GM21529 (cell line): ENCODE measurements around the gene AP1M1.

ENCODE experiments used
- ATAC-seq: cut with Tn5 transposase; IDR thresholded peaks from one replicate; pipeline ENCODE4 v1.9.1; 2021; ENCODE audit not compliant: unreplicated experiment

The AP1M1 gene

DNA sequence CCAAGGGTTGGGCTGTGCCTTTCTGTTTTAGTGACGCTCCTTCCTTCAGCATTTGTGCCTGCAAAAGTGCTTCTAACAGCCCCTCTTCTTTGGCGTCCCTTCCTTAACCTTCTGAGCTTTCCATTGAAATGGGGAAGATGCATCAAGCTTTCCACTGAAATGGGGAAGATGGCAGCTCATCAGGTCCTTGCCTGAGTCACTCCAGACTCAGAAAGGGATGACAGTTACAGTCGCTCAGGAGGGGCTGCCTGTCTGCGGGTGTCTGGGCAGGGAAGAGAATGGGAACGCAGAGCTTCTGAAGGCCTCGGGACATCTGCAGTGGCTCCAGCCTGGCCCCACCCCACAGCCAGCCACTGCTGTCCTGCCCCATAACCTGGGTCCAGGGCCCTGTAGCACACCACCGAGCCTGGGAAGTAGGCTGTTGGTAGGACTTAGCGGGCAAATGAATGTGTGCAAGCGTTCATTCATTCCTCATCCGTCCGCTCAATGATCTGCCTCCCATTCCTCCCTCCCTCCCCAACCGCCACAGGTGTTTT is 9.8 kb downstream of the AP1M1 start:
- ATAC-seq, result no peak

DNA sequence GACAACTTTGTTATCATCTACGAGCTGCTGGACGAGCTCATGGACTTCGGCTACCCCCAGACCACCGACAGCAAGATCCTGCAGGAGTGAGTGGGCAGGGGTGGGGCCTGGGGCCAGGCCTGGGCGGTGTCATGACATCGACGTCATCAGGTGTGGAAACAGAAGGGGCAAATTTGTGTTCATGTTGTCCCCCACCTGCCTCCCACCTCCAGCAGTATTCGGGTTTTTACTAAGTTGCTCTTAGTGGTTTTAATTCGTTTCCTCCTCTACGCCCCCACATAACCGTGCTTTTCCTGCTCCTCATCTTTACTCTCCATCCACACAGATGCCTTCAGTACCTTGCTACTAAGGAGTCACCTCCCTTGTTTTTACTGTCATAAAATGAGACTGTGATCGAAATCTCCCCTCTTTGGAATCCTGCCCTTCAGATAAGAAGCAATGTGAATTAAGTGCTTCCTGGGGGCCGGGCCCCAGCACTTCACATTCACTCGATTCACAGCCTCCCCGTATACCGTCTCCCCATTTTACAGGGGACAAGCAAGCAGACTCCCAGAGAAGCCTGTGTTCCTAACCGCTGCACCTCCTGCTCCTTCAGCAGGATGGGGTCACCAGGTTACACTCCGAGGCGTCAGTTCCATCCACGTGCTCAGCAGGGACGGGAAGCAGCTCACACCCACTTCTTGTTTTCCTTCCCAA is 10.5 kb downstream of the AP1M1 start:
- no peak for ATAC-seq

DNA sequence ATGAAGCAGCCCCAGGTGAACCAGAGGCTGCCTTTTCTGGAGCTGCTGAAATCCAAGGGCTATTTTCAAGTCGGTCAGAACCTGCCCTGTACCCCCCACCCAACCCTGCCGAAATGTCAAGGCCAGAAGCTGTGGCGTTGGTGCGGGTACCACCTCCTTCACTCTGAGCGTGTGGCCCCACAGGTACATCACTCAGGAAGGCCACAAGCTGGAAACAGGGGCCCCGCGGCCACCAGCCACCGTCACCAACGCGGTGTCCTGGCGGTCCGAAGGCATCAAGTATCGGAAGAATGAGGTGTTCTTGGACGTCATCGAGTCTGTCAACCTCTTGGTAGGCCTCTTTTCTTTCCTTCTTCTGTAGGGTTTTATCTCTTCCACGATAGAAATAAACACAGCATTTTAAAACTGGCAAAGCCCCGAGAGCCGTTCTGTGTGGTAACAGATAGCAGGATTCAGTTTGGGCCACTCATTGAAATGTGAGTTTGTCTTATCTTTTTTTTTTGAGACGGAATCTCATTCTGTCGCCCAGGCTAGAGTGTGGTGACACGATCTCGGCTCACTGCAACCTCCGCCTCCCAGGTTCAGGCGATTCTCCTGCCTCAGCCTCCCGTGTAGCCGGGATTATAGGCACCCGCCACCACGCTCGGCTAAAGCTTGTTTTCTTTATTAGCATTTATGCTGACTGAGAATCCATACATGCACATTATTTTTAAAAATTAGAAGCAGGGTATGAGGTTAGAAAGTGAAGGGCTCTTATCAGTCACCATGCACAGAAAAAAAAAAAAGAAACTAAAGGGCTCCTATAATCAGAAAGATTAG is 11.3 kb downstream of the AP1M1 start:
- no peak for ATAC-seq

DNA sequence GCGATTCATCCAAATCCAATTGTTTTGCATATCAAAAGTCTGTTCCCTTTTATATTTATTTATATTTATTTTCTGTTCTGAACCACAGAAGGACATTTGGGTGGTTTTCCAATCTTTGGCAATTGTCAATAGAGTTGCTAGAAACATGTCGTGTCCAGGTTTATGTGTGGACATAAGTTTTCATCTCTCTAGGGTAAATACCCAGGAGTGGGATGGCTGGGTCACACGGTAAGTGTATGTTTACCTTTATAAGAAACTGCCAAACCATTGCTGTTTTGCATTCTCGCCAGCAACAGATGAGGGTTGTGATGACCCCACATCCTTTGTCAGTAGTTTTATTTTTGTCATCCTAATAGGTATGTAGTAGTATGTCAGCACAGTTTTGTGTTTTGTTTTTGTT is 12.5 kb downstream of the AP1M1 start:
- ATAC-seq, result no peak

DNA sequence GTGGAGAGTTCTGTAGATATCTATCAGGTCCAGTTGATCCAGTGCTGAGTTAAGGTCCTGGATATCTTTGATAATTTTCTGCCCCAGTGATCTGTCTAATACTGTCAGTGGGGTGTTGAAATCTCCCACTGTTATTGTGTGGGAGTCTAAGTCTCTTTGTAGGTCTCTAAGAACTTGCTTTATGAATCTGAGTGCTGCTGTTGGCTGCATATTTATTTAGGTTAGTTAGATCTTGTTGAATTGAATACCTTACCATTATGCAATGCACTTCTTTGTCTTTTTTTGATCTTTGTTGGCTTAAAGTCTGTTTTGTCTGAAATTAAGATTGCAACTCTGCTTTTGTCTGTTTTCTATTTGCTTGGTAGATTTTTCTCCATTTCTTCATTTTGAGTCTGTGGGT is 15.4 kb downstream of the AP1M1 start:
- ATAC-seq, result no peak

DNA sequence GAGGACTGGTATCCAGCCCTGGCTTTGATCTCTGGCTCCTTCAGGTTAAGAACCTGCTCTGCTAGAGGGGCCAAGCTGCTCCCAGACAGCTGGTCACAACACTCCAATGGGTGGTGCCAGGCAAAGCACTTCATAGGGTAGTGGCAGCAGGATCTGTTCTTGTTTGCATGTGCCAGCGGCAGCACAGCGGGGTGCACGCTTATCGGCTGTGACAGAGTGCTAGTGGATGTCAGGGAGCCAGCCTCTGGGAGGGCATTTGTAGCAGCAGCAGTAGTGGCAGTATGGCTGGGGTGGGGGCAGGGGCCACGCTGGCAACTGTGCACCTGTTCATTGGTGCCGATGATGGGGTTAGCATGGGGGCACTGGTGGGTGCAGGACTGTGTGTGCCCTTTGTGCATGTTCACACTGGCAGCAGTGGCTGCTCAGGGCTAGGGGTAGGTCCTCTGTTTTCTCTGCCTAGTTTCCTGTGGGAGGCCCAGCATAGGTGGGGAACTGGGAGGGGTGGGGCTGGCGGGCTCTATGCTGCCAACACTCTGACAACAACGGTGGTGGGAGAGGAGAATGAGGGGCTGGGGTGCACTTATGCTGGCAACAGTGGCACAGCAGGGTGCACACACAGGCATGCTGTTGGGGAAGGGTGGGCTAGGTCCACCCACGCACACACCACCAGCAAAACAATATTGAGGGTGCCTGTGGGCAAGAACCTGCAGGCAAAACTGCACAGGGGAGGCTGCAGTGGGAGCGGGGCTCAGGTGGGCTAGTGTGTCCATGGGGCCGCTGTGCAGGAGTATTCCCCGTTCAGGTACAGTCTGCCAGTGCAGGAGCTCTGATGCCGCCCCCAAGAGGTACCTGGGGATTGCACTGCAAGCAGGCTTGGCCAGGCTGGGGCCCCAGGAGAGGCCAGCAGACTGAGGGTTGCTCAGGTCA is 19.3 kb downstream of the AP1M1 start:
- ATAC-seq, result no peak

DNA sequence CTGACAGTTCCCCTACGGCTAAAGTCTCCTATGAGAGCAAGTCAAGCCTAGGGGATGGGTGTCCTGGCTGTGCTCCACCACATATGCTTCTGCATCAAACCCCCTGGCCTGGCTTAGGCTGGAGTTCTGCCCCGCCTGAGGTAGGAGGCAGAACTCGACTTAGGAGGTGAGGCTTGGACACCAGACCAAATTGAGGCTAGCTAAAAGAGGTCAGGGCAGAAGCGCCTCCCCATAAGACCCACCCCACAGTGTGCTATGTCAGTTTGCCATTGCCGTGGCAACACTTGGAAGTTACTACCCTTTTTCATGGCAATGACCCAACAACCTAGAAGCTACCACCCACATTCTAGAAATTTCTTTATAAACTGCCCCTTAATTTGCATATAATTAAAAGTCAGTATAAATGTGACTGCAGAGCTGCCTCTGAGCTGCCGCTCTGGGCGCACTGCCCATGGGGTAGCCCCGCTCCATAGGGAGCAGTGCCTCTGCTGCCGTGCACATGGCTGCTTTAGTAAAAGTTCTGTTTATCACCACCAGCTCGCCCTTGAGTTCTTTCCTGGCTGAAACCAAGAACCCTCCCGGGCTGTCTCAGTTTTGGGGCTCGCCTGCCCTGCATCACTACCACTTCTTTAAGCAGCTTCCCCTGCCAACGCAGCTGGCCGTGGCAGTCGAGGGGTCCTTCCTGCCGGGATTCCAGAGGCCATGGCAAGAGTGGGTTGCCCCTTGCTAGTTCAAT is 20.2 kb downstream of the AP1M1 start:
- no peak for ATAC-seq

DNA sequence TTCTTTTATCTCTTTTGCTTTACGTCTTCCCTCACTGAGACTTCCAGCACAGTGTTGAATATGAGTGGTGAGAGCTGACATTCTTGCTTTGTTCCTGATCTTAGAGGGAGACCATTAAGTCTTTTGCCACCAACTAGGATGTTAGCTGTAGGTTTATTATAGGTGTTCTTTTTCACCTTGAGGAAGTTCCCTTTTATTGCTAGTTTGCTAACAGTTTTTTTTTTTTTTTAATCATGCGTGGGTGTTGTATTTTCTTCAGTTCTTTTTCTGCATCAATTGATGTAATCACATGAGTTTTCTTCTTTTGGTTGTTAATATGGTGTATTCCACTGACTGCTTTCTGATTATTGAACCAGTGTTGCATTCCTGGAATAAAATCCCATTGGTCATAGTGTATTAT is 21.1 kb downstream of the AP1M1 start:
- ATAC-seq, result no peak

DNA sequence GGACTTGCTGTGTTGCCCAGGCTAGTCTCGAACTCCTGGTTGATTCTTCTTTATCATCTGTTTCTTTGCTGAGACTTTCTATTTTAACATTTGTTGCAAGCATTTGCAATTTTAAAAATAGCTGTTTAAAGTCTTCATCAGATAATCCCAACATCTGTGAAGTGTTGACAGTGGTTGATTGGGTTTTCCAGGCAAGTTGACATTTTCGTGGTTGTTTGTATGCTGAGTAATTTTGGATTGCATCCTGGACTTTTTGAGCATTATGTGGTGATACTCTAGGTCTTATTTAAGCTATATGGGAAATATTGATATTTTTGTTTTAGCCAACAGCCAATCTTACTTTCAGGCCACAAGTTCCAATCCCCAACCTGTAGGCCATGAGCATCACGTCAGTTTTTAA is 25.1 kb downstream of the AP1M1 start:
- no peak for ATAC-seq

DNA sequence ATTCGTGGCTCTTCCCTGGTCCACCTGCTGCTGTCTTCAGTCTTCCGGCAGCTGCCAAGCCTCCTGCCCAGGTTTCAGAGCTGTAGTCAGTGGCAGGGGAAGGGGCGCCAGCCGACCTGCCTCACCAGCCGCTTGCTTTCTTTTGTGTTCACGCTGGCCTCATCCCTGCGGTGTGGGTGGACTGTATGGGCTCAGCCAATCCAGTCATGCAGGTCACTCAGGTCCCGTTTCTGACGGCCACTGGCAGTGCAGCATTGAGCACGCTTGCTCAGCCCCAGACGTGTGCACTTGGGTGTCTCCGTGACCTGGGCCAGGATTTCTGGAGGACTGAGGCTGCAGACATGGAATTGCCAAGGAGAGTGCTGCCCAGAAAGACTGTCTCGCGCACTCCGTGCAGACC is 26.0 kb downstream of the AP1M1 start:
- ATAC-seq, result no peak

DNA sequence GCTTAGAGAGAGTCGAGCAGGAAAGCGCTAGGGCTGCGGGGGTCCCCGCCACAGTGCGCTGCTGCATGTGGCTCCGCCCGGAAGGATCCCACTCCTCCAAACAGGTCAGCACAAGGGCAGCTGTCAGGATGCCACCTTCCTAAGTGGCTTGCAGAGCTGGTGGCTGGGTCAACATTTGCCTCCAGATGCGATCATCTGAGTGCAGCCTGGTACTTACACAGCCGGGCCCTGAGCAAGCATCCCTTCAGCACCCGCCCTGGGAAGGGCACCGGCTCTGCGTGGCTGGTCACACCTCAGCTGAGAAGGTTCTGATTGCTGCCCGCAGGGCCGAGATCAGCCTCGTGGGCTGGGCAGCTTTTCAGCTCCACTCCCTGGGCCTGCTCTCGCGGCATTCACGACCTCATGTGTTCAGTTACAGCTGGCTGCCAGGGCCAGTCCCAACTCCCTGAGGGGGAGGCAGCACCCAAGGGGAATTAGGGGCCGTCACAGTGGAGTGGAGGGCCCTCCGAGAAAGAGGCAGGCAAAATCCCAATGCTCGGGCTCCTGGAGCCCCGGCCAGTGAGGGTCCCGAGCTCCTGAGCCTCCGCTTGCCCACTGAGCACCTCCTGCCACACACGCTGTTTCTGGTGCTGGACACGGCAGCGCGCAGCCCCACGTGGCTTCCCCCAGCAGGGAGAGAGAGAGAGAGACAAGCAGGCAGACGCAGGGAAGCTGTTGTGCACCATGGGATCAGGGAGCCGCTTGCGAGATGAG is 26.8 kb downstream of the AP1M1 start:
- no peak for ATAC-seq

DNA sequence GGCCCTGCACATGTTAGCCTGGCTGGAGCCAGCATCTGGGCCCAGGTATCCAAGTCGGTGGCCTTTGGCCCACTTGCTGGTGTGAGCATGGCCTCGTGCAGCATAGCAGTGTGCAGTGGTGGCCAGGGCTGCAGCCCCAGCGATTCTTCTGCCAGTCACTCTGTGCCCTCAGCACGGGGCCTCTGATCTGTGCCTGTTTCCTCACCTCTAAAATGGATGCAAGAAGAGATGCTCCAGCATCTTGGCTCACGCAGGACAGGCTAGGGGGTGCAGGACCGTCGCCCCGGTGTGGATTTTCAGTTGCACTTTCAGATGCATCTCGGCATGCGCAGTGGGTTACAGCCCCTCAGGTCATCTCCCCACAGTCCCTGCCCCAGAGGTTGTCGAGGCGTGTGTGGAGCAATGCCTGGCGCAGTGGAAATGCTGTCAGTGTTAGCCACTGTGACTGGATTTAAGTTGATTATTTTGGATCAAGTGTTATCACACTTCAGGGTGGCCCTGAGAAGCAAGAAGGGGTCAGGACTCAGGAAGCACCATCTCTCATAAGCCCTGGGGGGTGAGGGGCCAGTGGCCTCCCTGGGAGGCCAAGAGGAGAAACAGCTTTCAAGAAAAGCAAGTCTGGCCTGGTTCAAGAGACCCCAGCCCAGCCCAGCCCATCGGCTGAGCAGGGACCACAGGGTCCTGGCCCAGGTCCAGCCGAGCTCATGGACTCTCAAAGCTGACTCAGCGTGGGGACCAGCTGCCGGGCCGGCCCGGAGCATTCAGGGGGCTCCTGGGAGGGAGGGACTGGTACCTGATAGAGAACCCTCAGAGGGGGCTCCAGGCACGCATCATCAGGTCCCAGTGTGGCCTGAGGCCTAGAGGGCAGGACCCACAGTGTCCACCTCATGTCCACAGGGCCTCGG is 27.8 kb downstream of the AP1M1 start:
- no peak for ATAC-seq

DNA sequence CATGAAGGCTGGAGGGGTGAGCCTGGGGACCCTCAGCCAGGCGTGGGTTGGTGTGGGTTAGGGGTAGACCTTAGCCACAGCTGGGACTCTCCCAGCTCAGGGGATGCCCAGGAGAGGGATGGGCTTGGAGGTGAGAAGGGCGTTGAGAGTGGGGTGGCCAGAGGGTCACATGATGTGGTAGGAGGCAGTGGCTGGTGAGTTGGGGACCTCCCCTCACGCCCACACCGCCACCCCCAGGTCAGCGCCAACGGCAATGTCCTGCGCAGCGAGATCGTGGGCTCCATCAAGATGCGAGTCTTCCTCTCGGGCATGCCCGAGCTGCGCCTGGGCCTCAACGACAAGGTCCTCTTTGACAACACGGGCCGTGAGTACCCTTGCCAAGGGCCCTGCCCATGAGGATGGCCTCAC is 28.5 kb downstream of the AP1M1 start:
- no peak for ATAC-seq

DNA sequence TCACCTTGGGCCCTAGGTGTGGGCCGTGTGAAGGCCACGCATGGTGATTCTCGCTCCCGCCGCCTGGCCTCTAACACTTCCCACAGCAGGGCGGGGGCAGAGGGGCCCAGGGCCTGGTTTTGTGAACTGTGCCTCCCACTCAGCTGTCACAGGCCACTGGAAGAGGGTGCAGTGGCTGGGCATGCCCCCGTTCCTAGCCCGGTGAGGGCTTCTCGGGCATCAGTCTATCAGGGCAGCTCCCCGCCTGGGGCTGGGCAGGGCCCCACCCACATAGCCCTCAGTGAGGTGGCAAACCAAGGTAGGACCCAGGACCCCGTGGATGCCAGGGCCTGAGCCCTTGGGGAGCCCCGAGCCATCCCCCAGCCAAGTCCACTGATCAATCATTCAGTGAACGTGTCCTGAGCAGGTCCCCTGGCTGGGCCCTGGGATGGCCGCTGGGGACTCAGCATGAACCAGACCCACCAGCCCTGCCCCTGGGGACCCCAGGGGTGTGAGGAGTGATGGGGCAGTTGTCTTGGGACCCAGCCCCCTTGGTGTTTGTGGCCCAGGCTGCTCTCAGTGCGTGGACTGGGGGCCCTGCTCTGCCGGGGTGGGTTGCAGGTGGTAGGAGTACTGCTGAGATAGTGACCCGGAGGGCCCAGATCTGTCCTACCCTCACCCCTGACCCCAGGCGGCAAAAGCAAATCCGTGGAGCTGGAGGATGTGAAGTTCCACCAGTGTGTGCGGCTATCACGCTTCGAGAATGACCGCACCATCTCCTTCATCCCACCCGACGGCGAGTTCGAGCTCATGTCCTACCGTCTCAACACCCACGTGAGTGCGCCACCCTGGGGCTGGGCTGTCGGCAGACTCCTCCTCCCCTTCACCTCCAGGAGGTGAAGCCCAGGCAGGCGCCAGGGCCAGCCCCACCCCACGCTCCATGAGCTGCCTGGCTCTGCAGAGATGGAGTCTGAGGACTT is 29.4 kb downstream of the AP1M1 start:
- no peak for ATAC-seq

DNA sequence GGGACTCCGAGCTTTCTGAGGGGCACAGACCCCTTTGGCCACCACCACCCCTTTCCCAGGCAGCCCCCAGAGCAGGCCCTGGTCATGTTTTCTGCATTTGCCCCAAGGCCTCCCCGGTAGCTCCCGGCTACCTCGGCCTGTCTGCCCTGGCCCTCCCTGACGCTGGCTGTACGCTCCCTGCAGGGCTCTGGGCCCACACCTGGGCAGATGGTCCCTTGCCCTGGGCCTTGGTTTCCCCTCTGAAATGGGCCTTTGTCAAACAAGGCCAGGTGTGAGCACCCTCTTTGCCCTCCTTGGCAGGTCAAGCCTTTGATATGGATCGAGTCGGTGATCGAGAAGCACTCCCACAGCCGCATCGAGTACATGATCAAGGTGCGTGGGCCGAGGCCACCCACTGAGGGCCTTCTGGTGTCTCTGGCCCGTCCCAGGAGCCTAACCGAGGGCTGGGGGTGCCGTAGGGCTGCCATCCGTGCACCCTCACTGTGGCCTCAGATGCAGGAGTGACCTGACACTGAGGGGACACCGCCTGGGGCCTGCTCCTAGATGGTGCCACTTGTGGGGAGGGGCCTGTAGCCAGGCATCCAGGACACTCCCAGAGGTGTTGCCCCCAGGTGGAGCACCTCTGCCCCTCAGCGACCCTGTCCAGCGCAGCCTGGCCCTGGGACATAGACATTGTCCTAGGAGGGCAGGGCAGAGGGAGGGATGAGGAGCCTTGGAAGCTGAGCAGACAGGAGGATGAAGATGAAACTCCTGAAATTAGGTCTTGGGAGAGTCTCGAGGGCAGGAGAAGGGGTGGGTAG is 30.3 kb downstream of the AP1M1 start:
- no peak for ATAC-seq

DNA sequence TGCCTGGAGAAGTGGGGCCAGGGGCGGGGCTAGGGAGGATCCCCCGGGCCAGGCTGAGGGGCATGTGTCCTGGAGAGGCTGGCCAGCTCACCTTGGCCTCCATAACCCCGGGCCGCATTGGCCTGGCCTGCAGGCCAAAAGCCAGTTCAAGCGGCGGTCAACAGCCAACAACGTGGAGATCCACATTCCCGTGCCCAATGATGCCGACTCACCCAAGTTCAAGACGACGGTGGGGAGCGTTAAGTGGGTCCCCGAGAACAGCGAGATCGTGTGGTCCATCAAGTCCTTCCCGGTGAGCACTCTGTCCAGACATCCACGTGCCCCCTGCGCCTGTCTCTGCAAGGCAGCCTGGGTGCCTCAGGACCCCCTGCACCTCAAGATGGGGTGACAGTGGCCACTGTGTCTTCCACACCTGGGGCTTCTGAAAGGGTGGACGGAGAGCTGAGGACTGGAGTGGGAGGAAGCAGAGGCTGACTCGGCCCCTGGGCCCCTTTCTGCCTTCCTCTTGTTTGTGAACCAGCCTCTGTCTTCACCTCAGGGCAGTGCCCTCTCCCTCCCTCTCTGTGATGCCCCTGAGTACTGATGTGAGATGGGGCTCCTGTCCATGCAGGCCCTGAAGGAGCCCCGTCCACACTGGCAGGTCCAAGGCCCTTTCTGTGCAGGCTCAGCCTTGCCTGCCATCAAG is 31.1 kb downstream of the AP1M1 start:
- no peak for ATAC-seq

DNA sequence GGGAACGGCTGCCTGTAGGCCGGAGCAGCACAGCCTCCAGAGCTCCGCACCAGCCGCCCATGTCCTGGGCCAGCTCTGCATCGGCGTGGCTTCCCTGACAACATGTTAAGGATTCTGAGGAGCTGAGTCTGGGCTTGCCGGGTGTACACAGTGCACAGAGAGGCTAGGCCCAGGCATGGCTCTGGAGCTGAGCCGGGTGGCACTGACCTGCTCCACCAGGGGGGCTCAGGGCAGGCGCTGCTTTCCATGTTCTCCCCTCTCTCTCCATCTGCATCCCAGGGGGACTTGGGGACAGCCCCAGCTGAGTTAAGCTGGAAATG is 31.6 kb downstream of the AP1M1 start:
- no peak for ATAC-seq
